Measurements from ENCODE around the gene LIN7B. TPM values are rescaled to one million over a fixed set of nuclear protein-coding genes. Genes with fewer than 3 reads are reported as not detected.
A peak's percentile ranks its signal among the peaks of the same experiment; 100 is the strongest.

The LIN7B gene
- total and polyA plus RNA-seq, 2 of the 13 experiments (the other 11 are each of a cell fraction or from before 2014, with no cell fraction given): 5.3 to 7.6 TPM

- TF ChIP-seq JDP2 (CRISPR knock-in tag; IDR thresholded peaks at IDR 0.05; ENCODE audit: borderline replicate concordance) (no peak), ZNF484 (CRISPR knock-in tag; IDR thresholded peaks at IDR 0.05; ENCODE audit: borderline replicate concordance, low read depth) (no peak), TOE1 (CRISPR knock-in tag; IDR thresholded peaks at IDR 0.05) (no peak), TP53 (CRISPR knock-in tag; conservative IDR thresholded peaks at IDR 0.05) (no peak), ZNF746 (CRISPR knock-in tag; IDR thresholded peaks at IDR 0.05) (no peak), ZNF281 (CRISPR knock-in tag; IDR thresholded peaks at IDR 0.05; ENCODE audit: borderline replicate concordance) (no peak), ZBTB43 (CRISPR knock-in tag; conservative IDR thresholded peaks at IDR 0.05) (no peak), ZBTB14 (CRISPR knock-in tag; IDR thresholded peaks at IDR 0.05) (no peak), MAFG (CRISPR knock-in tag; IDR thresholded peaks at IDR 0.05) (no peak; the same call in 1 of the 2 replicates), KDM3A (CRISPR knock-in tag; IDR thresholded peaks at IDR 0.05; ENCODE audit: low read depth) (peak; percentile 45; the same call in 1 of the 2 replicates), NFYC (CRISPR knock-in tag; IDR thresholded peaks at IDR 0.05) (no peak), ZNF530 (CRISPR knock-in tag; IDR thresholded peaks at IDR 0.05; ENCODE audit: low read depth) (no peak), FOXA3 (CRISPR knock-in tag; IDR thresholded peaks at IDR 0.05) (no peak), CBX2 (IDR thresholded peaks at IDR 0.05; ENCODE audit: low read depth, low read length) (no peak), CBX2 (CRISPR knock-in tag; IDR thresholded peaks at IDR 0.05; ENCODE audit: low read depth) (no peak), BCL3 (CRISPR knock-in tag; IDR thresholded peaks at IDR 0.05) (peak; percentile 12; the same call in 1 of the 2 replicates), AKAP8 (CRISPR knock-in tag; IDR thresholded peaks at IDR 0.05) (no peak), MTA3 (CRISPR knock-in tag; IDR thresholded peaks at IDR 0.05) (no peak), ATF6 (CRISPR knock-in tag; conservative IDR thresholded peaks at IDR 0.05) (no peak)
Observed at GRCh38 chr19:49114630-49115363, 627 bp downstream of the LIN7B start (continued).

All from HepG2 (cell line).